Stimulated activated CD4-positive, alpha-beta T cell treated with anti-CD3 and anti-CD28 coated beads, Interleukin-12 subunit alpha, Interleukin-12 subunit beta, amount 100 ng/mL, for 48 hours (primary cell): ENCODE results near the gene ROBO2.
"Not testable (repeated sequence)": the region's sequence is repeated elsewhere in the genome, so short reads cannot be mapped to it uniquely, and the experiment has no call there.

ENCODE experiments used
- DNase-seq, 3 donors: peaks; one replicate each; pipeline ENCODE4 v3.0.0-alpha.2; 2020; ENCODE audit warnings: low read depth in 2 of 3, low spot score in 1 of 3

The ROBO2 gene

DNA sequence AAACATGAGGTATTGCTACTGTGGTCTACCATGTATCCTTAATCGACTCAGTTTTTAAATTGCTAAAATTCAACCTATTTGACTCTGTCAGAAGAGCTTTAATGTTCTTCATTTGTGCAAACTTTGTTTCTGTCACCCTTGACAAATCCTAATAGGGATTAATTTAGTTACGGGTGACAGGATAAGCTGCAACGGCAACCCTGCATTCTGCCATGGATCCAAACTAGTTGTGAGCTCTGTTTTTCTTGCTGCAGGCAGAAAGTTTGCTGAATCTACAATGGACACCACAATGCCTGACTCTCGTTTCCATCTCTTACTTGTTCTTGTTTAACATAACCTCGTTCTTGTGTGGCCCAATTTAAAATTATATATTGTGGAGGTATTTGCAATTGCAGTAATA lies 352.3 kb downstream of the ROBO2 start:
- DNase-seq, result no peak

DNA sequence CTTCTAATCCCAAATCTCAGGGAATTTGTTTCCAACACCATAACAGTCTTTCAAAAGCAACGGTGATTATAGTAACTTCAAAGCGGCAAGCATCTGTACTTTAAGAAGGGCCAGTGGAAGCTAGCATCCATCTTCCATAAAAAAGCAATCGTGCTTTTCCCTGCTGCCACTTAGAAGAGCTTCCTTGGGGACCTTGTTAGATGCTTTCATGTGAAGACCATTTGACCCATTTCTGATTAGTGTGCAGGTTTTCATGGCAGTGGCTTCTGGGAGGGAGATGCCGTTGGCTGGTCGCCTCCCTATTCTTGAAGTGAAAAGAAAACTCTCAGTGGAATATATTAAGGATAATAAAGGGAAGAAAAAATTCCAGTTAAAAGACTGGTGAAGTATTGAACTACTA lies 354.1 kb downstream of the ROBO2 start:
- DNase-seq, result no peak

DNA sequence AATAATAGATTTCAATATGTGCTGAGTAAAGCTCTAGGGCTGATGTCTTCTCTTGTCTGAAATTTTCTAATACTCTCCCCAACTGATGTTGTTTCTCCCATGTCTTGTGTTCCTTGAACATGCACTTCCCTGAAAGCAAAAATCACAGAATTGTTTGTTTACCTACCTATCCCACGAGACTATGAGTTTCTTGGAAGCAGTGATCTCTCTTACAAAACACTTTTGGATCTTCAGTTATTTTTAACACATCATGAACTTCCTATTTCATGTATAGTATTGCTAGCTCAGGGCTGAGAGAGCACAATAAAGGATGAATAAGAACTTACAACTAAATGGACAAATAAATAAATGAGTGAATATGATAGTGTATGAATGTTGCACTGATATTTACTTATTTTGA lies 365.0 kb downstream of the ROBO2 start:
- DNase-seq, result no peak

DNA sequence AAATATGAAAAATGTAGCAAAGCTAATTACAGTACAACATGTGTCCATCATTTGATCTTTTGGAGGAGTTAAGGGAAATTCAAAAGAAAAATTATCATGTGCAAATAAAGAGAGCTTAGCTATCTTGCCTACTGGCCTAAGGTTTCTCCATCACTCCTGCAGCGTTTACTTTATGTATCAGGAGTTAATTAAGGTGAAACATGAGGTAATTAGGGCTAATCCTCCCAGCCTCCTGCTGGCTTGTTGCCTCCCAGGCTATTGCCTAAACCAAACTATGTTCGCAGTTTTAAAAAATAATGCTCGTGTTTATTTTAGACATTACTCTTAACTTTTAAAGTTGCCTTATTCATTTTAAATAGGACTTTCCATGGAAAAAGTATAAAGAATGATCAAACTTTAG lies 367.5 kb downstream of the ROBO2 start:
- DNase-seq, result no peak

DNA sequence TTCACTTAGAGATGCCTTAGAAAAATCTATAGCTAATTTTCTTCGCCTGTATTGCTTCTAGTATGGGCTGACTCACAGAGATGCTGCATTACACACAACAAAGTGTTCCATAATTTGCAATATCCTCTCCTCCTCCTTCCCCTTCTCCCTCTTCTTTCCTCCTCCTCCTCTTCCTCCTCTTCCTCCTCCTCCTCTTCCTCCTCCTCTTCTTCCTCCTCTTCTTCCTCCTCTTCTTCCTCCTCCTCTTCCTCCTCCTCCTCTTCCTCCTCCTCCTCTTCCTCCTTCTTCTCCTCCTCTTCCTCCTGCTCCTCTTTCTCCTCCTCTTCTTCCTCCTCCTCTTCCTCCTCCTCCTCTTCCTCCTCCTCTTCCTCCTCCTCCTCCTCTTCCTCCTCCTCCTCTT lies 370.4 kb downstream of the ROBO2 start:
- DNase-seq, result not testable (repeated sequence)

DNA sequence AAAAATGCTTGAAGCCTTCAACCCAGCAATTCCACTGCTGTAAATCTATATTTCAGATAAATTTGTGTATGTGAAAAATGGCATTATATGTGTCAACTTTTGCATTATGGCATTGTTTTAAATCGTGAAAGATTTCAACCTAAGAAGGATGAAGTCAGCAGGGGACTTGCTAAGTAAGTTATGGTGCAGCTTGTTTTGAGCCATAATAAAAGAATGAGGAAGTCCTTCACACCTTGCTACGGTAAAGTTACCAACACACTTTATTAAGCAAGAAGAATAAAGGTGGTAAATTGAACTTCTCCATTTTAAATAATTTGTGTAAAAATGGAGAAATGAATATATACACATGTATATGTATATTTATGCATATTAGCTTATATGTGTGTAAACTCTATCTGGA lies 371.4 kb downstream of the ROBO2 start:
- no peak for DNase-seq

DNA sequence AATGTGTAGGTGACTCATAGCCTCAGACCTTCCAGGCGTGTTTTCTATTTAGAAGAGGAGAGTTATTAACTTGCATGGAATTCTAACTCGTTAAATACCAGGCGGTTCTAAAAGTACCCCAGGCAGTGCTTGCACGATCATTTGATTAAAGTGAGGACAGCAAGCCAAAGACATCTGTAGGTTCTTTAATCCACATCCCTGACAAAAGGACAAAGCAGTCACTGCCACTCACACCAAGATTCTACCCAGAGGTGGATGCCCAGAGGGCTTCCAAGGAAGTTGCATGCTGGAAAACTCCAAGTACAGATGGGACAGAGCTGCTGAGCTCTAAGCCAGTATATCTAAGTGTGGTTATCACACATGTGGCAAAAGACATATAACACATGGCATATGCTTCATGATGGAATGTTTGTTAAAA lies 372.1 kb downstream of the ROBO2 start:
- DNase-seq, result no peak

DNA sequence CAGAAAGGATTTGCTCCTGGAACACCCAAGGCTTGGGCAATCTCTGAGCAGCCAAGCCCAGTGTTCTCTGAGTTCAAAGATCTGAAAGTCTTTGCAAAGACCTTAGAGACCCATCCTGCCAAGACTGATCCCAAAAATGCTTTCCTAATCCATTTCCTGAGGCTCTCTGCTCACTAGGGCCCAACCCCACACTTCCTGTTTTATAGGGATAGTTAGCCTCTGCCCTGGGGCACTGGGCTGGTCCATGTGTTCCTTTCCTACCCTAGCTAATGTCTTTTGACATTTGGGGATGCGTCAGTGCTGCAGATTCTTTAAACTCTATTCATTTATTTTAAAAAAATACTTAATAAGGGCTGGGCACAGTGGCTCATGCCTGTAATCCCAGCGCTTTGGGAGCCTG lies 372.7 kb downstream of the ROBO2 start:
- DNase-seq, result no peak

DNA sequence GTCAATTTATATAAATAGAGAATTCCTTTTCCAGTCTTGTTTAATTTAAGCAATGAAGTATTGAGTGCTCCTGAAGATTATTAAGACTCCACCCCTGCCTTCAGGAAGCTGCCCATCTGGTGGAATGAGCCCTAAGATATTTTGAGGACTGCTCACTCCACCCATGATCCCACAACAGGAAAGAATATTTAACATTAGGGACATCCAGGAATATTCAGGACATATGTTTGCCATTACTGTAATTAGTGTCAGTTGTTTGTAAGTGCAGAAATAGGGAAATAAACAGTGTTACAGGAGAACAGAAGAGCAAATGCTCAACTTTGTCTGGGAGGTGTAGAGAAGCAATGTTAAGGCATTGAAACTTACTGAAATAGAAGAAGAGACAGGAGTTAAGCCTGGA lies 375.0 kb downstream of the ROBO2 start:
- no peak for DNase-seq

DNA sequence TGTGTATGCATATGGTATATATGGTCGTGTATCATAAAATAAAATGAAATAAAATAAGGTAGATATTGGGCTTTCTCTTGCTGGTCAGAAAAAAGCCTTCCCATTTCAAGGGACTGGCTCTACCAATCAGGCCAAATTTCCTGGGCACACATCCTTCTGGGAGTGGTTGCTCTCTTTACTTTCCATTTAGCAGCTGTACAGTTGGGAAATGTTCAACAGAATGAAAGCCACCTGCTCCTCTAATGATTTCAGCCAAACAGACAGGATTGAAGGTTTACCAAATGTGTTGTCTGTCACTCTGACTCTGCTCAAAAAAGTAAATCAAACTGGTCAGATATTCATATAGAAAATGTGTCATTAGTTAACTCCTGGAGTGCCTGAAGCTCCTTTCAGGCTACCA lies 380.4 kb downstream of the ROBO2 start:
- DNase-seq, result no peak

DNA sequence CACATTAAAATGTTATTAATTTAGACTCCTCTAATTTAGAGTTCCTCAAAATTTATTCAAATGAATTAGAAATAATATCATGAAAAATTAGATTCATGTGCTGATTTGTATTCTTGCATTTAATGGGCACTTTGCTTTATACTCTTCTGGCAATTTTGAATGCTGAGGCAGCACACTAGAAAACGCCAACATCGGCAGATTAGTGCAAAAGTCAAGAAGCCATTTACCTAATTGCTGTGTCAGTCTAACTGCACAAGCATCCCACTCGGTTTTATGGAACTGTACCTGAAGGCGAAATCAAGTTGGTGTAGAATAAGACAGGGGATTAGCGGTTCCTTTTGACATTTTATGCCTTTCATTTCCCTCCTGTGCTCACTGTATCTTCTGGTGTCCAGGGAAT lies 382.0 kb downstream of the ROBO2 start:
- DNase-seq, result no peak

DNA sequence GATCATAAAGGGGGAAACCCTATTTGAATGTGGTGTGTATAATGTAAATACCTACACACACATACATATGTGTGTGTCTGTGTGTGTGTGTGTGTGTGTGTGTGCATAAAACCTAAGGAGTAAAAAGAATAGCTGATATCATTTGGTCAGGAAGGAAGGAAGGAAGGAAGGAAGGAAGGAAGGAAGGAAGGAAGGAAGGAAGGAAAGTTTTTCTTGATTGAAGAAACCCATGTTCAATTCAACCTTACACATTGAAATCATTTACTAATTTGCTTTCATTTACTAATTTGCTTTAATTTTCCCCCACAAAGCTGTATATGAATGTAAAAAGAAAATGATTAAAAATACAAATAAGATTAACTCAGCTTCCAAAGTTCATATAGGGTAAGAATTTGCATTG lies 386.6 kb downstream of the ROBO2 start:
- no peak for DNase-seq

DNA sequence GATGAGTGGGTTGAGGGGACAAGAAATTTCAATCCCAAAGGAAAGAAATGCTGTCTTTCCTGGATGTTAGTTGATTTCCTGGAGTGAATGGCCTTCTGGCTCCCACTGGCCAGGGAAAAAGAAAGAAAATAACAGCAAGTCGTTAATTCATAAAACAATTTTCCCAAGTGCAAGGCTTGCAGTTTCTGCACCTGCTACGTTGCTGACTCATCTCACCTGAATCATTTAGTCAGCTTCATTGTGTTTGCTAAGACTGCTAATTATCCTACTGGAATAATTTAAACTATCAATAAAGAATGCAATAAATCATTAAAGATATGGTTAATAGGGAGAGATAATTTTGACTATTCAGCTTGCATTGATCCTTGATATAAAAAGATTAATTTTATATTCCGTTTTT lies 387.6 kb downstream of the ROBO2 start:
- no peak for DNase-seq

DNA sequence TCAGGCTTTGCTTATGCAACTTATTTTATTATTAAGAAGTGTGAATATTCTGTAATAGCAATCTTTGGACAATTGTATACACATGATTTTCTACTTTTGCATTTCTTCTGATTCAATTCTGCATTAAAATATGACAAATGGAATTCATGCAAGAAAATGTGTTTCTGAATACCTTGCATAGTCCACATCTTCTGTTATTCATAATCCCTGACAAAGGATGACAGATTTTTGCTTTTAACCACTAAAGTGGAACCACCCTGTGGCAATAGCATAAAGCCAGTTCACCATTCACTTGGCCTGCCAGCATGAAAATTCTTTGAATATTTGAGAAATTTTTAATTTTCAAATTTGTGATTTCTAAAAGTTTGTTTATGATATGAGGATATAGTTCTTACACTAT lies 397.0 kb downstream of the ROBO2 start:
- DNase-seq, result no peak

DNA sequence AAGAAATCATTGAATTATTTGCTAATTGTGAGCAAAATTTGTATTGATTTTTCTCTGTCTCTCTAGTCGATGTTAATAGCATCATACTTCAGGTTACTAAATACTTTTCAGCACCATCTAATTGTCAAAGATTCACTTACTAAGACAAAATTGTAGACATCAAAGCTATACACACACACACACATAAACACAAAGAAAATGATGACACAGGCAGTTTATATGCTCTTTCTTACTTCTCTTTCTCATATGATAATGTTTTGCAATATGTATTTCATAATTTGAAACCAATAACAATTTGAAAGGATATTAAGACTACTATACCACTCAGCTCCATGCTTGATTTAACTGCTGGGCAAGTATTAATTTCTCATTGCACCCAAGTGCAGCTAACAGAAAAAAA lies 406.2 kb downstream of the ROBO2 start:
- no peak for DNase-seq

DNA sequence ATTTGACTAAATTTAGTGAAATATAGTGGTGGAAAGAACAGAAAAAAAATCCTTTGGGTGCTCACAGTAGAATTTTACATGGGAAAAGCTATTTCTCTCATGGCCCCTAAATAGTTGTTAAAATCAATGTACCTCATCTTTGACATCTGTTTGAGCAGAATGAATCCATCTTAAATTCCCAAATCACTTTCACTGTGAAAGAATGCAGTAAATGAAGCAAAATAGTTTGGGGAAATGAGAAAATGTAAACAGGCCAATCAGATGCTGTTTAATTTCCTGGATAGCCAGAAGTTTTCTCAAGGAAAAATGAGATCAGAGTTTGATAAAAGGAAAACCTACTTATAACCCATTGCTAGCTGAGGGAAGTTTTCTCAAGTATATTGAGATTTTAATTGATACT lies 406.9 kb downstream of the ROBO2 start:
- no peak for DNase-seq

DNA sequence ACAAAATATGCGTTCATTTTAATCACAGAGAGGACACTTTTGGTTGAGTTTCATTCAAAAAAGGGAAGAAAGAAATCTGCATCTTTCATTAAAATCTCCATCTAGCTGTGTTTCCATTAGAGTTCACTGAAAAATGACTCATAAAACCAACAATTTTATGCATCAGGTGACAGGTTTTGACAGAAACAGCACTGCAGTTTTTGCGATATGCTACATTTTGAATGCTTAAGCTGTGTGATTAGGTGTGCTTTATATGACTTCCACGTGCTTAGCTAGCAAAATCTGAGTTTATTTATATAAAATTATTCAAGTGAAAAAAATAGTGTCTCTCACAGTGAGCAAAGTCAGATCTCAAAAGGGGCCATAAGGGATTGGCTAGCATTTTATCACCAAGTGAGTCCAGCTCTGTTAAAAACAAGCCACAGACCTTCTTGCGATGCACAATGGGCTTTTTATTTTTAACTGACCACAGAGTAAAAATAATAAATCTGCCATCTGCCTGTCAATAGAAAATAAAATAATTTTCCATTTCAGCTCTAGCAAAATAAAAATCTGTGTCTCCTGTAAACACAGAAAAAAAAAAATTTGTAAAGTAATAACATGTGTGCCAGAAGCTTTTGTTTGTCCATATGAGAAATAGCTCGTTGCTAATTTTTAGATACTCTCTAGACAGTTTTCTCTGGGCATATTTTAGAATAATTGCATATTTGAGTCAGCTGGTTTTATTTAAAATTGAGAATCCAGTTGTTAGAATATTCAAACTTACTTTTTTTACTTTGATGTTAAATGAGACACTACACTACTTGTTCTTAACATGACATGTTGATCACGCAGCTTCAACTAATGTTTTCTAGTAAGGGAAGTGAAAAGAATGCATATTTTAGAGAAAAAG lies 409.8 kb downstream of the ROBO2 start:
- DNase-seq, result no peak

DNA sequence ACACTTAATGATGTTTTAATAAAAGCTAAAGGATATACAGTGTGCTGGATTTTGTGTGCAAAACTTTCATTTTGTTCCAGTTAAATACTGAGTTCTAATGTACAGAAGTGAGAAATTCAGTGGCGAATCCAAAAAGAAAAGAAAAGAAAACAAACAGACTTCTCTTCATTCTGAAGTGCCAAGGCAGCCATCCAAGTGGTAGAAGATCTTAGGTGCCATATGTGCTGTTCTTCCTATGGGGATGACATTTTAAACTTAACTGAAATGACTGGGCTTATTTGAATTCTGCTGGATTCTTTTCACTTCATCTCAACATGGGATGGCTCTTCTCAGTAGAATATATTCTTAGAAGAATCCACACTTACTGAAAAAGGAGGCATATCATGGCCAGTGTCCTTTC lies 416.5 kb downstream of the ROBO2 start:
- DNase-seq, result no peak

DNA sequence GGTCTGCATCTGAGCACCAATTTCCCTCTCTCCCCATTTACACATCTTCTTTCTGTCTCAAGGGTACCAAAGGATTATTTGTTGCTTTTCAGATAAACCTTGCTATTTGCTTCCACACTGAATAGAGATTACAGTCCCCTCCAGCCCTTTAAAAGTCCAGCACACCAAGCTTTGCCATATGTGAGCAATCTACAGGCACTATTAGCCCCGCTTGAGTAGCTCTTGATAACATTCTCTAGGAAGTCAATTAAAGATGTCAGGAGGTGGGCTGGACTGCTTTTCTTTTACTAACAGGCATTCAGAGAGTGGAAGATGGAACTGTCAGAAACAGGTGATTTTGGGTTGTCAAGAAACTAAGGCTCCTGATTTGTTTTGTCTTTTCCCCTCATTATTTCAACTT lies 417.0 kb downstream of the ROBO2 start:
- no peak for DNase-seq

DNA sequence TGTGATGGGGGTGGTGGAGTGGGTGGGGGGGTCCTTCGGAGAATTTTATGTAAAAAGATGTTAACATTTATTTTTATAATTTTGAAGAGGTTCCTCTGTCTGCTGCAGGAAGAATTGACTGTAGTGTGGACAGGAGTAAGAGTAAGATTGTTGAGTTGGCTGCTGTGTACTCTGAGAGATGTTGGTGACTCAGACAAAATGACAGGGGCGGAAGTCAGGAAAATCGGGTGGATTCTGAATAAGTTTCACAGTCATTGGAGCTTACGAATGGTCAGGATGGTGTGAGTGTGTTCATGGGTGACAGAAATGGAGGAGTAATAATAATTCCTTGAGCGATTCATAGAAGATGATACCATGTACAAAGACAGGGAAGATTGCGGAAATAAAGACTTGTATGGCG lies 420.0 kb downstream of the ROBO2 start:
- DNase-seq, result no peak

DNA sequence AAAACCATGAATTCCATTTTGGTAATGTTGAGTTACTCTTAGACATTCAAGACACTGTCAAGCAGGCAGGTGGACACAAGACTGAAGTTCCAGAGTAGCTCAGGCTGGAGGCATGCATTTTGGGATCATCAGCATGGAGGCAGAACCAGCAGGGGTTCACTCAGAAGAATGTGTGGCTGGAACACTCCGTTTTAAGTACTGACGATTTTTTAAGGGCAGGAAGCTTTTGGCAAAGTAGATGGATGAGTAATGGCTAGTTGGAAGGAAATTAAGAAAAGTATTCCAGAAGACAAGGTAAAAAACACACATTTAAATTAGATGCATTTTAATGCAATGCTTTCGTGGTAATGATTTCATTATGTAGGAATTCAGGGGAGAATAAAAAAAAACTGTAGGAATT lies 420.4 kb downstream of the ROBO2 start:
- no peak for DNase-seq

DNA sequence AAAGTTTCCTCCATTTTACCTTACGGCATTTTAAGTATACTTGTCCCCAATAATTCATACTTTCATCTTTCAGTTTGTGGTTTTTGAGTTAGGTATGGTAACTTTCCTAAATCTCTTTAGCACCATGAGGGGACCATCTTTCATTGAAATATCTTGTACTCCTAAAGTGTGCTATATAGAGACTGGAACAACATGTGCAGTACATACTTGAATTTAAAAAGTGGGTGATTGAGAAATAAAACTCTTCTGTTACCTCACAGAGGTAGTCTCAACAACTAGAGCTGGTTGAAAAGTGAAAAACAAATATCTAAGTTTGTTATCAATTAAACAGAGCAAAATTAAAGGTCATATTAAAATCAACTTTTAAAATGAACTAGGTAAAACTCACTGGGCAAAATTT lies 423.1 kb downstream of the ROBO2 start:
- no peak for DNase-seq

DNA sequence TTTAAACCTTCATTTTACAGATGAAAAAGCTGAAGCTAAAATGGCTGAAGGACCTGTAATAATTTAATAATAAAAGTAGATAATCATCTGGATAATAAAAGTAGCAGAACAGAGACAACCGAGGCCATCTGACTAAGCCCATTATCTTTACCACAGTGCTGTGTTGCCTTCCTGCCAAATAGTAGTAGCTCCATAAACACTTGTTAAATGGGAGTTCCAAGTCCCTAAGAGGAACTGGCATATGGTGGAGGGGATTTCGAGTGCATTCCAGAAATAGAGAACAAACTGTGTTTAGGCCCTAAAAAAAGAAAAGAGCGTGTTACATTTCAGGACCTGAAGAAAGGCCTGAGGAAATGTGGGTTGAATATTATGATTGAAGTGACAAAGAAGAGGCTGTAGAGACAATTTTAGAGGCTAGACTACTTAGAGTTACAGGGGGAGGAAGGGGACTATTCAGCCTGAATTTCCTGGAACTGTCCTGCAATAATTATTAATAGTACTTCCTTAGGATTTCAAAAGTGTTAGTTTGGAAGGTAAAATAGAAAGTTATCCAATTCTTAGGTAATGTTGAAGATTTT lies 424.3 kb downstream of the ROBO2 start:
- DNase-seq, result no peak
